ENCODE data around the gene TMPRSS11E. TPM values are rescaled to one million over a fixed set of nuclear protein-coding genes. Genes with fewer than 3 reads are reported as not detected.

Gene TMPRSS11E
- total RNA-seq, 1 donor from 2014 or later = not detected

DNA sequence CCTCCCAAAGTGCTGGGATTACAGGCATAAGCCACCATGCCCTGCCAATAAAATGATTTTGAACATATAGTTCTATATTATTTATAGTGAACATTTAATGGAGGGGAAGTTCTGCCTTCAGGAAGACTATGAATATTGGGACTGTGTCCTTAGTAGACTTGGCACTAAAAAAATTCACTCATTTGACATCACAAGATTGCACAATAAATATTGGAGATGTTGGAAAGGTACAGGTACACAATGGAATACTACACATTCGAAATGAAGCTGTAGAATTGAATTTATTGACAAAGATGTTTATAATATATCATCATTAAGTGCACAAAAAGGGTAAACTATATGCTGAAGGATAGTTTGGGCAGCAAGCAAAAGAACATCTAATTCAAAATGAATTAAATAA lies 13.0 kb upstream of the TMPRSS11E start:
- H3K27ac Mint-ChIP-seq (ENCODE audit: unreplicated experiment) = no peak overlapping the region
- TF ChIP-seq, protein P1, sequence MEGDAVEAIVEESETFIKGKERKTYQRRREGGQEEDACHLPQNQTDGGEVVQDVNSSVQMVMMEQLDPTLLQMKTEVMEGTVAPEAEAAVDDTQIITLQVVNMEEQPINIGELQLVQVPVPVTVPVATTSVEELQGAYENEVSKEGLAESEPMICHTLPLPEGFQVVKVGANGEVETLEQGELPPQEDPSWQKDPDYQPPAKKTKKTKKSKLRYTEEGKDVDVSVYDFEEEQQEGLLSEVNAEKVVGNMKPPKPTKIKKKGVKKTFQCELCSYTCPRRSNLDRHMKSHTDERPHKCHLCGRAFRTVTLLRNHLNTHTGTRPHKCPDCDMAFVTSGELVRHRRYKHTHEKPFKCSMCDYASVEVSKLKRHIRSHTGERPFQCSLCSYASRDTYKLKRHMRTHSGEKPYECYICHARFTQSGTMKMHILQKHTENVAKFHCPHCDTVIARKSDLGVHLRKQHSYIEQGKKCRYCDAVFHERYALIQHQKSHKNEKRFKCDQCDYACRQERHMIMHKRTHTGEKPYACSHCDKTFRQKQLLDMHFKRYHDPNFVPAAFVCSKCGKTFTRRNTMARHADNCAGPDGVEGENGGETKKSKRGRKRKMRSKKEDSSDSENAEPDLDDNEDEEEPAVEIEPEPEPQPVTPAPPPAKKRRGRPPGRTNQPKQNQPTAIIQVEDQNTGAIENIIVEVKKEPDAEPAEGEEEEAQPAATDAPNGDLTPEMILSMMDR (IDR thresholded peaks at IDR 0.05) = no peak
- DNase-seq (ENCODE audit: low spot score) = no peak
- H3K27me3 Mint-ChIP-seq (ENCODE audit: low read depth) = peaks cover 9% of the 10 kb centered on the region
- H3K9me3 Mint-ChIP-seq (ENCODE audit: low read depth) = no peaks in the 10 kb centered on the region
- H3K4me3 Mint-ChIP-seq (ENCODE audit: unreplicated experiment) = no peak overlapping the region
- H3K36me3 Mint-ChIP-seq (ENCODE audit: low read depth) = no peaks in the 10 kb centered on the region
- H3K4me1 Mint-ChIP-seq (ENCODE audit: low read depth) = no peaks in the 10 kb centered on the region

GRCh38 chr4:68434836-68435235 lies 12.4 kb upstream of the TMPRSS11E start:
- Mint-ChIP-seq H3K27me3 (ENCODE audit: low read depth) (peaks cover 6% of the 10 kb centered on the region), H3K9me3 (ENCODE audit: low read depth) (no peaks in the 10 kb centered on the region)

DNA sequence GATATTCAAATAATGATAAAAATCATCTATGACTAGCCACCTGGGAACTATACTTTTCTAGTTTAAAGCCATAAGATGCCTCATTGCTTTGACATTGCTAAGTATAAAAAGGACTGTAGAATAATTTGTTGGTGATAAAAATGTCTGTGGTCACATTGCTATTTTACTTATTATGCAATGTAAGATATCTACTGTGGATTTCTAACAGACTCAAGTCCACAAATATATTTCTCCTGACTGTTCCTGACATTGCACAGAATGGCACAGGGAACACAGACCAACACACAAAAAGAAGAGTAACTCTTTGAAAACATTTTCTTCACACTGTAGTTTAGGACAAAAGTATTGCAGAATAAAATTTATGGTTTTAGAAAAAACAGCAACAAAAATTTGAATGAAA lies 2.2 kb upstream of the TMPRSS11E start:
- no peaks in the 10 kb centered on the region for H3K4me1 Mint-ChIP-seq (ENCODE audit: low read depth)
- TF ChIP-seq, protein P1 (IDR thresholded peaks at IDR 0.05) = no peak
- DNase-seq (ENCODE audit: low spot score) = no peak
- no peaks in the 10 kb centered on the region for H3K36me3 Mint-ChIP-seq (ENCODE audit: low read depth)
- H3K4me3 Mint-ChIP-seq (ENCODE audit: unreplicated experiment) = no peak overlapping the region
- H3K9me3 Mint-ChIP-seq (ENCODE audit: low read depth) = no peaks in the 10 kb centered on the region
- peaks cover 20% of the 10 kb centered on the region for H3K27me3 Mint-ChIP-seq (ENCODE audit: low read depth)
- no peak overlapping the region for H3K27ac Mint-ChIP-seq (ENCODE audit: unreplicated experiment)

More at GRCh38 chr4:68434836-68435235, 12.4 kb upstream of the TMPRSS11E start:
- no peak for DNase-seq (ENCODE audit: low spot score)
- TF ChIP-seq, protein P1 (IDR thresholded peaks at IDR 0.05) = no peak
- Mint-ChIP-seq H3K27ac (ENCODE audit: unreplicated experiment) (no peak overlapping the region), H3K4me1 (ENCODE audit: low read depth) (no peaks in the 10 kb centered on the region), H3K36me3 (ENCODE audit: low read depth) (no peaks in the 10 kb centered on the region), H3K4me3 (ENCODE audit: unreplicated experiment) (no peak overlapping the region)

DNA sequence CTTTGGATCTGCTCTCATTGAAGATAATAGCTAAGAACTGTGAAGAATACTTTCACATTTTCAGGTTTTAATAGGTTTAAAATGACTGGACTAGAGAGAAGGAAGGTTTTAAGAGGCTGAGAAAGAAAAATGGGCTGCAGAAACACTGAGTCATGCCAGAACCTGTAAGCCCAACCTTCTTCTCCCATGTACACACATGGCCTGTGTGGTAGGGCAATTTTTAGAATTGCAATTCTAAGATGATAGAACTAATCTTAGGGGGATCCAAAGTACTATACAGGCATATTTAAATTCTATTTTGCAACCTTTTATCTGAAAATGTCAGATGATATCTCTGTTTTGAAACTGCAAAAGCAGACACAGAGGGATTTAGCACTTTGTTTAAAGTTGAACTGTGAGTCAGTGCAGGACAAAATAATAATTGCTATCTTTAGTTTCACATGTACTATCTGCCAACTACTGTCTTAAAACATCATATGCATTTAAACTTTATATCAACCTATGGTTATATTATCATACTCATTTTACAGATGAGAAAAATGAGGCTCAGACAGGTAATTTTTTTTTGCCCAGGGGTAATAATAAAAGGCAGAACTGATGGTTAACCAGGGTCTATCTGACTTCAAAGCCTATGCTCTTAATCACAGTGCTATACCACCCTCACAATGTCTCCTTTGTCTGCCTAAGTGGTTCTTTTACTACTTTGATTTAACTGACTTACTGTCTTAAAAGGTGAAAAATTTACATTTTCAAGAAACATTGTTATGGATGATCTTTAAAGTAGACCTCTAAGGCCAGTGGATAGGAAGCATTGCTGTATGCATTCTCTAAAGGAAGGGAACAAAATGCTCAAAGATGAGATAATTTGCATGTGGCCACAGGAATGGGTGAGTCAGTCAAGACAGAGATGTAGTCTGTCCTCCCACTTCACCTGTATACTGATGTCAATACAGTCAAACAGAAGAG lies 4.3 kb downstream of the TMPRSS11E start:
- no peak overlapping the region for H3K27ac Mint-ChIP-seq (ENCODE audit: unreplicated experiment)
- H3K36me3 Mint-ChIP-seq (ENCODE audit: low read depth) = no peaks in the 10 kb centered on the region
- TF ChIP-seq, protein P1 (IDR thresholded peaks at IDR 0.05) = no peak
- no peaks in the 10 kb centered on the region for H3K4me1 Mint-ChIP-seq (ENCODE audit: low read depth)
- no peaks in the 10 kb centered on the region for H3K9me3 Mint-ChIP-seq (ENCODE audit: low read depth)
- H3K27me3 Mint-ChIP-seq (ENCODE audit: low read depth) = peaks cover 35% of the 10 kb centered on the region
- no peak overlapping the region for H3K4me3 Mint-ChIP-seq (ENCODE audit: unreplicated experiment)
- DNase-seq (ENCODE audit: low spot score) = no peak

DNA sequence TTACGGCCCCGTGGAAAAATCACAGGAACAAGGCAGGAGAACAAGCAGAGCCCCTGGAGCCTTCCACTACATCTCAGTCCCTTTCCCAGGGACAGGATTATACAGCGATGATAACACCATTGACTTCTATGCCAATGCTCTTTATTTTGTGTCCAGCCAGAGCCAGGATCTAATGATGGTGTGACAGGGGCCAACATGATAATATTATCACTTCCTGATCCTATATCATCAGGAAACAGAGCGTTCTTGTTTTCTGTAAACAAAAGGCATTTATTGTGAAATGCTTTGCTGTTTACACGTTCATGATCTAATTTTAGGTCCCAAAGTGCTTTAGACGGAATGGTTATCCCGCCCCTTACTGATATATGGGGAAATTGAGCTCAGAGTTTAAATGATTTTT lies 12.8 kb downstream of the TMPRSS11E start:
- H3K36me3 Mint-ChIP-seq (ENCODE audit: low read depth) = no peaks in the 10 kb centered on the region
- H3K4me3 Mint-ChIP-seq (ENCODE audit: unreplicated experiment) = no peak overlapping the region
- TF ChIP-seq, protein P1 (IDR thresholded peaks at IDR 0.05) = no peak
- H3K9me3 Mint-ChIP-seq (ENCODE audit: low read depth) = no peaks in the 10 kb centered on the region
- no peak overlapping the region for H3K27ac Mint-ChIP-seq (ENCODE audit: unreplicated experiment)
- H3K4me1 Mint-ChIP-seq (ENCODE audit: low read depth) = no peaks in the 10 kb centered on the region
- no peak for DNase-seq (ENCODE audit: low spot score)
- peaks cover 15% of the 10 kb centered on the region for H3K27me3 Mint-ChIP-seq (ENCODE audit: low read depth)

Measured in chondrocyte (in vitro differentiated cells).